ENCODE results near the gene PSG1. TPM values are rescaled to one million over a fixed set of nuclear protein-coding genes. Genes with fewer than 3 reads are reported as not detected.

Gene PSG1
- total RNA-seq = not detected in 2 replicates

GRCh38 chr19:42879613-42880012 is at the start of gene PSG1:
Gene PSG1 (minus strand): TSS chr19:42879713. CDS start chr19:42879581, 132 bp downstream.

GRCh38 chr19:42917634-42918033 is 38.1 kb upstream of the PSG1 start, which contains the start of gene PSG6:
Gene PSG6 (minus strand): TSS chr19:42917894. CDS start chr19:42917792, 102 bp downstream.

Other genes with a start within 250 kb of the PSG1 start
- gene PSG3, start 139.2 kb downstream of the PSG1 start, total RNA-seq = not detected in 2 replicates
- gene PSG8, start 114.0 kb downstream of the PSG1 start, total RNA-seq = not detected in 2 replicates
- not detected in 2 replicates for gene PSG6, start 38.2 kb upstream of the PSG1 start, total RNA-seq
- gene PSG7, start 57.5 kb upstream of the PSG1 start, total RNA-seq = not detected in 2 replicates
- gene PSG11, start 146.8 kb upstream of the PSG1 start, total RNA-seq = not detected in 2 replicates
- not detected in 2 replicates for gene PSG2, start 203.0 kb upstream of the PSG1 start, total RNA-seq